GM19468 (cell line): ENCODE data around the gene TBX1.

Experiments
- ATAC-seq: cut with Tn5 transposase; IDR thresholded peaks from one replicate; pipeline ENCODE4 v1.9.1; 2021; ENCODE audit warnings: mild to moderate bottlenecking, moderate library complexity, moderate number of reproducible peaks; ENCODE audit not compliant: unreplicated experiment; ENCODE audit errors: extremely low read depth

TBX1 gene

GRCh38 chr22:19793661-19794310 is 33.2 kb downstream of the TBX1 start:
- ATAC-seq: no peak

- no peak for ATAC-seq
Measured at GRCh38 chr22:19795617-19796008, 35.0 kb downstream of the TBX1 start.

GRCh38 chr22:19796160-19796559 is 35.6 kb downstream of the TBX1 start:
- no peak for ATAC-seq

GRCh38 chr22:19797086-19798002 is 36.8 kb downstream of the TBX1 start:
- no peak for ATAC-seq

GRCh38 chr22:19798003-19798665 is 37.6 kb downstream of the TBX1 start:
- ATAC-seq: no peak

GRCh38 chr22:19798891-19799293 is 38.3 kb downstream of the TBX1 start:
- ATAC-seq: no peak

GRCh38 chr22:19799322-19800190 is 39.0 kb downstream of the TBX1 start:
- ATAC-seq: no peak

- ATAC-seq: no peak
Measured at GRCh38 chr22:19800306-19800705, 39.7 kb downstream of the TBX1 start.

GRCh38 chr22:19800761-19801244 is 40.2 kb downstream of the TBX1 start:
- no peak for ATAC-seq

- no peak for ATAC-seq
Measured at GRCh38 chr22:19801340-19802000, 40.9 kb downstream of the TBX1 start.

GRCh38 chr22:19802001-19802893 is 41.7 kb downstream of the TBX1 start:
- ATAC-seq: no peak

- no peak for ATAC-seq
Measured at GRCh38 chr22:19802894-19803735, 42.5 kb downstream of the TBX1 start.

- no peak for ATAC-seq
Measured at GRCh38 chr22:19803736-19804267, 43.2 kb downstream of the TBX1 start.

GRCh38 chr22:19805821-19806212 is 45.2 kb downstream of the TBX1 start:
- ATAC-seq: no peak

GRCh38 chr22:19806213-19807160 is 45.9 kb downstream of the TBX1 start:
- no peak for ATAC-seq
